GM04503 (cell line): ENCODE measurements around the gene INO80D.
A peak's percentile ranks its signal among the peaks of the same experiment; 100 is the strongest.
"Not testable (repeated sequence)": the region's sequence is repeated elsewhere in the genome, so short reads cannot be mapped to it uniquely, and the experiment has no call there.

ENCODE experiments used
- DNase-seq: peaks from one replicate; pipeline ENCODE4 v3.0.0-alpha.2; 2012; ENCODE audit warnings: low read depth

The INO80D gene

DNA sequence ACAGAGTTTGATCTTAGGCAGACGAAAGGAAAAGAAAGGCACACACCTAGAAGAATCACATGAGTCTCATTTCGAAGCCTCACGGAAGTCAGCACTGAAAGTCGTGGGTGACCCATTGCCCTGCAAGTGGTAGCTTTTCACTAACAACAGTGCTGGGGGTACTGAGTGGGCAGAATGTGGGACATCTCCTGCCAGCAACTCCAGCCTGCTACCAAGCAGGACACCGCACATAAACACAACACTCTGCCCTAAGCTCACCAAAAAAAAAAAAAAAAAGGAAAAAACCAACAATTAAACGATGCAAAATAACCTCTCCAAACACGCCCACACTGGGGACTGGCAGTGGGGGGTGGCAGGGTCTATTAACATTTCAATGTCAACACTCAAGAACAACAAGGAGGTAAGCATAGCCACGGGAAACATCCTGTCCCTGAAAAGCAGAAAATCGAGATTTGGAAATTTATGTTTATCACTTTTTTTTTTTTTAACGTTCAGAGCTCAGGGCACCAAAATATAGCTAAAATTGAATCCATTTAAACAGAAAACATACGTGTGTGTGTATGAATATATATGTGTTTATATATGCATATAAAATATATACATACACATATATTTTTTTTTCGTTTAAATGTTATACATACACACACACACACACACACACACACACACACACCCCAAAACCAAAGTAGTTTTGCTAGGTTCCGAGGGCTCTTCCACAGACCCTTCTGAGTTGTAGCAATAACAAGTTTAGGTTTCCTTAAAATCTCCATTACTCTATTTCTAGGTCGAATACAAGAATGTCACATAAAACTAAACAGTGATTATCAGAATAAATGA, 2.2 kb downstream of the INO80D start:
- no peak for DNase-seq

DNA sequence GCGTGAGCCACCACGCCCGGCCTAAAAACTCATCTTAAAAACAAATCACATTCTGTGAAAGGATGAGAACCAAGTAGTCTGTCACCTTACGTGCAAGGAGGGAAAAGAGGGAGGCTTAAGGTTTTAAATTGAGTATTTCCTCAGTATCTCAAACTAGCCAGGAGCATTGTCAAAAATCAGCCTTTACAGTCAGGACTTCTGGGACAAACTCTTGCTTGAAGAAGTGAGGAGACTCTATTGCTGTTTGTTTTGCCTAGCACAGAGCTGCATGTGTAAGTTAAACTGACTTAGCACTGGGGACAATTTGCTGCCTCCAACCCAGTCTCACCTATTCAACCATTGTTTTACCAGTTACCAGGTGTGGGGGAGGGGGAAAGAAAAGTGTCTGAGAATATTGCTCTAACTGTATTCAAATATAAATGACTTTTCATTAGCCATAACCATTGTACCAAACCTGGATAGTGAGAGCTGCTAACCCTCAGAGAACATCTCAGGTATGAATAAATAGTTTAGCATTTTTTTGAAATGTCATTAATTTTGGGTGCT, 3.6 kb downstream of the INO80D start:
- DNase-seq = no peak

DNA sequence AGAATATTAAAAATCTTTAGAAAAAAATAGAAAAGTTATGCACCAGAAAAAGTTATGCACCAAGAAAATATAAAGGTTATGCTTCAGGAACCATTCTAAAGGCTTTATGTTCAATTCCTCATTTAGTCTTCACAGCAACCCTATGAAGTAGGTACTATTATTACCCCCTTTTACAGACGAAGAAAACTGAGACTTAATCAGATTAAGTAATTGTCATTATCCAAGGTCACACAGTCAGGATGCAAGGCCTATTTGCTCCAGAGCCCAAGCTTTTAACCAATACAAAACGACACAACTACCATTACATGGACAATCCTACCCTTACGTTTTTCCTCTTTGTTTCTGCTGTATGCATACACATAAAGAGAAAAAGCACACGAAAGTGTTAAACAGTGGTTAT, 5.0 kb downstream of the INO80D start:
- no peak for DNase-seq

DNA sequence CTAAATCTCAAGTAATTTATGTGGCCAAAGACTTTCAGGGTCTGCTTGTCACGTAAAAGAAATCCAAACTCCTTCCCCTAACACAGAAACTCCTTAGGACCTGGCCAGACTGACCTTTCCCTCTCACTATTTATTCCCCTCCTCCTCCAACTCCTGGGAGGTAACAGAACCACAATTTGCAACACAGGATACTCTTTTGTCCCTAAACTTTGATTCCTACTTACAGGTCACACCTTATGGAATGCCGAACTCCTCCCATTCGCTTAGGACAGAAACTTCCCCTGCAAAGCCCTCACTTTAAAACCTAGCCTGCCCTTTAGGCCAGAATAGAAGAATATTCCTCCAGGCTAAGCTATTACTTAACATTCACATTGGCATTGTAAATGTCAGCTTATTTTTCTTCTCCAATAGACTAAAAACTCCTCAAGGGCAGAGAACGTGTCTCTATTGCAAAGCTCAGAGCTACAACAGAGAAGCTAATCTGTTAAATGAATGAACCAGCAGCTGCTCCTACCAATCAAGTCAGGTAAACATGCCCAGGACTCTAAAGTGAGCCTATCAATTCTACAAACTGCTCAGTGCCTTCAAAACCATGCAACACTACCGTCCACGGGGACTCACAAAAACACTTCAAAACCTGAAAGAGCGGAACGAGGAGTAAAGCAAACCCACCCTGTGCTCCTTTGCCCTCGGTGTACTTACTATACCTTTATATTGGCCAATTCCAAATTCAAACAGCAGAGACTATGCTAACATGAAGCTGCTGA, 6.1 kb downstream of the INO80D start:
- no peak for DNase-seq

DNA sequence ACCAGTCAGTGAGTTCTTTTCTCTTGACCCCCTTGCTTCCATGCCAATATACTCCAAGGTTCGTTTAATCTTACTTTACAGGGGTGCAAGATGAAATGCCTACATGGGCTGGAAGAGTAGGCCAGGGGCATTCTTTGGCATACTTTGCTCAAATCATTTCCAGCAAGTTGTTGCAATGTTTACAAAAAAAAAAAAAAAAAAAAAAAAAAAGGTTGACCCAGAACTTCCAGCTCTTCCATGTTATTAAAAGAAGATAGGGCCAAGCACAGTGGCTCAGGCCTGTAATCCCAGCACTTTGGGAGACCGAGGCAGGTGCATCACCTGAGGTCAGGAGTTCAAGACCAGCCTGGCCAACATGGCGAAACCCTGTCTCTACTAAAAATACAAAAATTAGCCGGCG, 8.1 kb downstream of the INO80D start:
- DNase-seq = not testable (repeated sequence)

DNA sequence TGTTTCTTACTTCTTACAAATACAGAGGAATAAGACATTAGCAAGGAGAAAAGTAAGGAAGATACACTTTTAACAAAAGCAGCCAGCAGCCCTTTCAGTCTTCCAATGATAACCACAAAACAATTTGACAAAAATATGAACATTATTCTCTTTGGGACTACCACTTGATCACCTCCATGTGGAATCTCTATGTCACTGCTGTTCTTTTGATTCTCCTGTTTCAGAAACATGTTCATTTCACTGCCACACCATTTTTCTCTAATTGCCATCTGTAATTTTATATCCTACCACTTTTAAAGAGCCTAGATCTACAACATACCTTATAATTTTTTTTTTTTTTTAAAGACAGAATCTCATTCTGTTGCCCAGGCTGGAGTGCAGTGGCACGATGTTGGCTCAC, 10.9 kb downstream of the INO80D start:
- no peak for DNase-seq

DNA sequence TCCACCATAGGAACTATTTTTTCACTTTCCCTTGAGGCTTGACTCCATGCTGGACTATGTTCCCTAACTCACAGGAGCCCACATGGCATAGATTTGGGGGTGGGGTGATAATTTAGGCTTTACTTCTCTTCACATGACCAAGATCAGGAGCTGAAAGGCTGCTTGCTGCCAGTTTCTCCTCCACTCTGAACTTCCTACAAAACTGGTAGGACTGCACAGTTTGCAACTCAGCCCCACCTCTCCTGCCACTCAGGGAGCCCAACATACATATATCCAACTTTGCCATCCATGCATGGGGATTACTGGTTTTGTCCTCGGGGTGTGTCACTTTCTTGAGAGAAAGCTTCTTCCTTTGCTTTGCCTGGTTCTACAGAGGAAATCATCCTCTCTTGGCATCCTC, 14.2 kb downstream of the INO80D start:
- DNase-seq = no peak

DNA sequence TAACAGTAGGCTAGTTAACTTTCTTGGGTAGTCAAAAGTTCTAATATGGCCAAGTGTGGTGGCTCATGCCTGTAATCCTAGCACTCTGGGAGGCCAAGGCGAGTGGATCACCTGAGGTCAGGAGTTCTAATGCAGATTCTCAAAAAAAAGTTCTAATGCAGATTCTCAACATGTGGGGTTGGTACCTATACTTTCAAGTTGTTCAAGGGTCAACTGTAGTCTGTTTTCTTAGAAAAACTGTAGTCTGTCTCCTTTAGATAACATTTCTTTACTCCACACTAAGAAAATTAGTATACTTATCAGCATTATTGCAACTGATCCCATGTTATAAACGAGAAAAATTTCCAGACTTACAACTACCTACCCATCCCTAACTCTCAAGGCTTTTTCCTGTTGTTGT, 16.6 kb downstream of the INO80D start:
- DNase-seq = no peak

DNA sequence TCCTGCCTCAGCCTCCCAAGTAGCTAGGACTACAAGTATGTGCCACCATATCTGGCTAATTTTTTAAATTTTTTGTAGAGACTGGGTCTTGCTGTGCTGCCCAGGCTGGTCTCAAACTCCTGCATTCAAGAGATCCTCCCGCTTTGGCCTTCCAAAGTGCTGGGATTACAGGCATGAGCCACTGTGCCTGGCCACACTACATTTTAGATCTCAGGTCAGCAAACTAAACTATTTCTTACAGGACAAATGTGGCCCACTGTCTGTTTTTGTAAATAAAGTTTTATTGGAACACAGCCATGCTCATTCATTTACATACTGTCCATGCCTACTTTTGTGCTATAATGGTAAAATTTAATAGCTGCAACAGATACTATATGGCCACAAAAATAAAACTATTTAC, 17.8 kb downstream of the INO80D start:
- DNase-seq = no peak

DNA sequence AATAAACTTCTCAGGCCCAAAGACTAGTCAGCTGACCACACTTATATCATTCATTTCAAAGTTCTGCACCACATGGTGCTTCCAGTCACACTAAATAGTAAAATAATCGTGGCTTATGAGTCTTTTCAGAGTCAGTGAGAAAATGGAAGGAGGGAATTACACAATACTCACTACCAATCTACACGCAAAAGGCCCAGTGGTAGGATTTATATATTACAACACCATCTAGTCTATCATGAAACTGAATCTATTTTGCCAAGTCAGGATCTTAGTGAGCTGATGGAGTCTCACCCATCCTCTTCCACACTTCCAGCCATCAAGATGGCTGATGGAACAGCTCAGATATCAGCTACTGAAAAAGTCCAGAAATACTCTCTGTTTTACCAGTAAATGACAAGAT, 21.9 kb downstream of the INO80D start:
- DNase-seq = no peak

DNA sequence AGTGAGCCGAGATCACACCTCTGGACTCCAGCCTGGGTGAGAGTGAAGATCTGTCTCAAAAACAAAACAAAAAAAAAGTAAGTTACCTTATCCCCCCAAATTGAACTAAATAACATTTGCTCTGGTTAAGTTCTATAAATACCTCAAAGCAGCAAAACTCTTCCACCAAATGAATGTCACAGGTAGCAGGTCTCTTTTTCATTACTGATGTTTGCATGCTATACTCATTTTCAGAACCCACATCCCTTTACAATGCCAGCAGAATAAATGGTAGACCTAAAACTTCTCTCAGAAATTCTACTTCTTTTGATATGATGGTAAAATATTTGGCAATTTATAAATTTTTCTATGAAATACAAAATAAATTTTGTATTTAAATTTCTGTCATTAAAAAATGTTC, 22.3 kb downstream of the INO80D start:
- no peak for DNase-seq

DNA sequence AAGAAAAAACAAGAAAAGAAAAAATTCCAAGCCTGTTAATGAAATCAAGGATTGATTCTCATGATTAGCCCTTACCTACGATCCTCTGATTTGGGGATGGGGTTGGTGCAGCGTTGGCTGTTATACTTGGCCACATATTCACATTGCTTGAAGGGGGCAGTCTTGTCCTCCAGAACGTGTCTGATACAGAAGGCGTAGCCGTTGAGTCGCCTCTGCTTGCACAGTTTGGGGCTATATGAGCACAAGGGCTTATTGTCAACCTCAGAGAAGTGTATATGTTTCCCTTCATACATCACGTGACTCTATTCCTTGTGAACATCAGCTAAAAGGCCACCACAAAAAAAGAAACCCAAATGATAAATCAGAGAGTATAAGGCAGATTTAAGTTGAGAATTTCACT, 23.2 kb downstream of the INO80D start:
- no peak for DNase-seq

DNA sequence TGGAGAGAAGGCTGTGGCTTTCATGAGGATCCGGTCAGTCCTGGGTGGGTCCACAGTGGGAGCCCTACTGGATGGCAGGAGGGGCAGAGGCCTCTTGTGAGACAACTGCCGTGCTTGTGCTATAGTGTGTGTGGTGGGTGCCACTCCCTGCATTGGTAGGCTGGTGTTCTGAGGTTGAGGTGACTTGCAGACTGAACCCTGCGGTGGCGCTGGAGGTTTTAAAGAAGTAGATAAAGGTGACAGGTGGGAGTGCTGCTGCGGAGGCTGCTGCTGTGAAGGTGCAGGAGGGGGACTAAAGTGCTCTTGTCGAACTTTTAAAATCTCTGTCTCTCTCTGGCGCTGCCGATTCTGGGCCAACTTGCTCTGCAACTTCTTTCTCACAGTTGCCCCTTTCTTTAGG, 29.7 kb downstream of the INO80D start:
- no peak for DNase-seq

DNA sequence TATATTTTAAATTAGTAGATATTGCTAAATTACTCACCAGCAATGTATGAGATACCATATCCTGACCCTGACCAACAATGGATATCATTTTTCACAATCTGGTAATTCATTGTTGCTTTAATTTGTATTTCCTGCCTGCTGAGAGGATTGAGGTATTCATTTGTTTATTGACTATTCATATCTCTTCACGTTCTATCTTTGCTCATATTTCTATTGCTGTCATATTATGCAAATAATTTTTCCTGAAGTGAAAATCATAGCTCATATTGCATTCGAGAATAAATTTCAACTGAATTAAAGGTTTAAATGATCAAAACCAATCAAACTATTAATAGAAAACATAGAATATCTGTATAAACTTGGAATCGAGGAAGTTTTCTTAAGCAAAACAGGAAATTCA, 31.0 kb downstream of the INO80D start:
- no peak for DNase-seq

DNA sequence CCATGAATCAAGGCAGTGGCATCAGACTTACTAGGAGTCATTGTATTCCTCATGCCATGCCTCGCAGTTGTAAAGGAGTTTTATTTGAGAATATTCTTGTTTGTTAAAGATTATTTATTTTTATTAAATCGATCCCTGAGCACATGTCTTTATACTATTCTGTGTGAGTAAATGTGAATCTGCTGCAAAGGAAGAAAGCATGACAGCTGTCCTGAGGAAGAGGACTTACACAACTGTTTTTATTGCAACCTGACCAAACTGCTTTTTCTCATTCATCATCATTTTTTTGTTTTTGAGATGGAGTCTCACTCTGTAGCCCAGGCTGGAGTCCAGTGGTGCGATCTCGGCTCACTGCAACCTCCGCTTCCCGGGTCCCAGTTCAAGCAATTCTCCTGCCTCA, 34.1 kb downstream of the INO80D start:
- DNase-seq = no peak

DNA sequence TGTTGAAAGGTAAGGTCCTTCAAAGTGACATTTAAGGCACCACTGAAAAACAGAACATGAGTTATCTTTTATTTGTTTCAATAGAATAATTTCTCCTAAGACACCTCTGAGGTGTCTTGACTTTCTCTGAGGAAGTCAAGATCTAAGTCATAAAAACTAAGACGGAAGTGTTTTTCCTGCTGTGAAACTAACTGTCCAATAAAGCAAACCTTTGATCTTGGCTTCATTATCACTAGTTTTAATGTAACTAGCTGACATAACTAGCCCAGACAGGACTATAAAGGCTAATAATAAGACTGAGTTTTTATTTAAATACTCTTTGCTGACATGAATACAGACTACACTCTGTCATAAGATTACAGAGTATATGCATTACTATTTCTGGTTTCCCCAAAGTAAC, 36.6 kb downstream of the INO80D start:
- no peak for DNase-seq

DNA sequence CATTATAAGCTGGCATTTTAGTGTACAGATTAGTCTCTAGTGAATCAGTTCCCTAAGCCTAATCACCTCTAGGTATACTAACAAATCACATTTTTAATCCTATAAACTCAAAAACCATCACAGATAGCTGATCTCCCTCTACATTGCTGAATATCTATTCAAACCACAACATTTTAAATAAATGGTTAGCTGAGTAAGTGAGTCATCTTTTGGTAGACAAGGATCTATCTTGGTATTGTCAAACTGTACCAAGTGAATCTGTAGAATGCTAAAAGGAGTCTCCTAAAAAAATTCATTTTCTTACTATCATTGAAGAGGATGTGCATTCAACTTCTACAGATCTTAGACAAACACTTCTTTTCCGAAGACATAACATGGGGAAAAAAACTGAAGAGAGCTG, 40.7 kb downstream of the INO80D start:
- DNase-seq = peak; percentile 5

DNA sequence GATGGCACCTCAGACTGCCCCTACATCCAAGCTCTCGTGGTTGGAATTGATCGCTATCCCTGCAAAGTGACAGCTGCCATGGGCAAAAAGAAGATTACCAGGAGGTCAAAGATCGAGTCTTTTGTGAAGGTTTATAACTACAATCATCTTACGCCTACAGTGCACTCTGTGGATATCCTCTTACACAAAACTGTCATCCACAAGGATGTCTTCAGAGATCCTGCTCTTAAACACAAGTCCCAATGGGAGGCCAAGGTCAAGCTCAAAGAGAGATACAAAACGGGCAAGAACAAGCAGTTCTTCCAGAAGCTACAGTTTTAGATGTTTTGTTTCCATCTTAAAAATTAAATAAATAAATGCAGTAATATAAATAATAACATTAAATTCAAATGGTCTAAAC, 45.4 kb downstream of the INO80D start:
- DNase-seq = no peak

DNA sequence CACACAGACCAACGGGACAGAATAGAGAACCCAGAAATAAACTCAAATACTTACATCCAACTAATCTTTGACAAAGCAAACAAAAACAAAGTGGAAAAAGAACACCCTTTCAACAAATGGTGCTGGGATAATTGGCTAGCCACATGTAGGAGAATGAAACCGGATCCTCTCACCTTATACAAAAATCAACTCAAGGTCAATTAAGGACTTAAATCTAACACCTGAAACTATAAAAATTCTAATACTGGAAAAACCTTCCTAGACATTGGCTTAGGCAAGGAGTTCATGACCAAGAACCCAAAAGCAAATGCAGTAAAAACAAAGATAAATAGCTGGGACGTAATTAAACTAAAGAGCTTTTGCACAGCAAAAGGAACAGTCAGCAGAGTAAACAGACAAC, 50.6 kb downstream of the INO80D start:
- DNase-seq = not testable (repeated sequence)

DNA sequence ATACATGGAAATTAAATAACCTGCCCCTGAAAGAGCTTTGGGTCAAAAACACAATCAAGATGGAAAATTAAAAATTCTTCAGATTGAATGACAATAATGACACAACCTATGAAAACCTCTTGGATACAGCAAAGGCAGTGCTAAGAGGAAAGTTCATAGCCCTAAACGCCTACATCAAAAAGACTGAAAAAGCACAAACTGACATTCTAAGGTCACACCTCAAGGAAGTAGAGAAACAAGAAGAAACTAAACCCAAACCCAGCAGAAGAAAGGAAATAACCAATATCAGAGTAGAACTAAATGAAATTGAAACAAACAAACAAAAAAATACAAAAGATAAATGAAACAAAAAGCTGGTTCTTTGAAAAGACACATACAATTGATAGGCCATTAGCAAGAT, 52.5 kb downstream of the INO80D start:
- not testable (repeated sequence) for DNase-seq

DNA sequence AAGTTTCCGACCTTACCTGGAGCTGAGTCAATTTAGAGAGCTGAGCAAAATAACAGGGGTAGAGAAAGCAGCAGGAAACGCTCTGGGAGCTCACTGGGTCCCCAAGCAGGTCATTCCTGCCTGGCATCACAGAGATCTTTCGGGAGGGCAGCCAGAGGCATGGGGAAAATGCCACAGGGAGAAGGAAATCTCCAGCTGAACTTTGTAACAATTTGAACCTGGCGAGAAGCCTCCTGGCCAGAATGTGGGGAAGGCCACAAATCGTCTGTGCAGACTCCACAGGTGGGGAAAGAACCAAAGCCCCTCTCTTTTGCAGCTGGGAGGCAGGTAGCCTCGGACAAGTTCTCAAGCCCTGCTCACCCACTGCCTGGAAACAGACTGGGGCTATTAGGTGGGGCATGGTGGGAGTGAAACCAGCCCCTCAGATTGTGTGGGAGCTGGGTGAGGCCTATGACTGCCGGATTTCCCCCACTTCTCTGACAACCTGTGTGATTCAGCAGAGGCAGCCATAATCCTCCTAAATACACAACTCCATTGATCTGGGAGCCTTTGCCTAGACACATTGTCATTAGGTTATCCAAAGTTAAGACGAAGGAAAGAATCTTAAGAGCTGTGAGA, 53.9 kb downstream of the INO80D start:
- DNase-seq = no peak

DNA sequence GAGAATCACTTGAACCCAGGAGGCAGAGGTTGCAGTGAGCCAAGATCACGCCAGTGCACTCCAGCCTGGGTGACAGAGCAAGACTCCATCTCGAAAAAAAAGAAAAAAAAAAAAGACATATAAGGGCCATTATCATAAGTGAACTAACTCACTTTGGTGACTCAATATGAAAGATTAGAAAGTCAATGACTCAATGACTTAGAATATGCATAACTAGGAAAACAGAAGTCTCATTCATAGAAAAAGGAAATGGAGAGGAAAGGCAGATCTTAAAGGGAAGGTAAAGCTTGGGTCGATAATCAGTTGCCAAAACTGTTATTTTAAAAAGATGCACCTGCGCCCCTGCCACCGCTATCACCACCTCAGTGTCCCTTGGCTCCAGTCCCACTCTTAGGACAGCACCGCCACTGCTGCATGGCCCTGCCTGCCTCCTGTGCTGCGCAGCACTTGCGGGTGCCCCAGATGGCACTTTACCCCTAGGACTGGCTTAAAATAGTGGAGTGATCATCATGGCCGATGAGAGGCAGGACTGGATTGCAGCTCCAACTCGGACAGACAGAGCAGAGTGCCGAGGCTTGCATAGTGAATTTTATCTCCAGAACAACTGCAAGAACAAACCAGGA, 54.7 kb downstream of the INO80D start:
- DNase-seq = no peak
